ENCODE results near the gene PITPNM2.

DNA sequence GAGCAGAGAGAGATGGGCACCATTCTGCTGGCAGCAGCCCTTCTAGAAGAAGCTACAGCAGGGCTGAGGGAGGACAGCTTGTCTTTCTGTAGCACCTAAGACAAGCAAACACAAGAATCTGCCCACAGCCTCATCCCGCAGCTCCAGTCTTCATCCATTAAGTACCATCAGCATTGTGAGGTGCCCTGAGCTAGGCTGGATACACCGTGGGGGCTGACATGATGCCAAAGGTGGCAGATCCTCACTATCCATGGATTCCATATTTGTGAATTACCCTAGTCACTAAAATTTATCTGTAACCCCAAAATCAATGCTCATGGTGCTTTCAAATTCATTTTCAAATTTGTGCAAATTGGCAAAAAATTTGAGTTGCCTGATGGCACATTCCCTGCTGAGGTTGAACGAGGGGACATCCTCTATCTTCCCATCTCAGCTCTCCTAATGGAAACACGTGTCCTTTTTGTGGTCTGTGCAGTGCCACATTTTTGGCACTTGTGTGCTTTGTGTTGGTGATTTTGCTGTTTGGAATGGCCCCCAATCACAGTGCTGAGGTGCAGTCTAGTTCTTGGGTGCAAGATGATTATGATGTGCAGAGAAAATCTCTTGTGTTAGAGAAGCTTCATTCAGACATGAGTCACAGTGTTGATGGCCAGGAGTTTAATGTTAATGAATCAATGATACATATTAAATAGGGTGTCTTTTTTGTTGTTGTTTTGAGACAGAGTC lies 7.0 kb downstream of the PITPNM2 start:
- no peak for TF ChIP-seq CTCF (IDR thresholded peaks at IDR 0.05)
- TF ChIP-seq ZFX (IDR thresholded peaks at IDR 0.05; ENCODE audit: borderline replicate concordance) = no peak
